ENCODE data around the gene SPECC1. TPM values are rescaled to one million over a fixed set of nuclear protein-coding genes. Genes with fewer than 3 reads are reported as not detected.

Gene SPECC1
- total and polyA plus RNA-seq, 2 of the 13 experiments (the other 11 are each of a cell fraction or from before 2014, with no cell fraction given), result 2.3 to 6.9 TPM

DNA sequence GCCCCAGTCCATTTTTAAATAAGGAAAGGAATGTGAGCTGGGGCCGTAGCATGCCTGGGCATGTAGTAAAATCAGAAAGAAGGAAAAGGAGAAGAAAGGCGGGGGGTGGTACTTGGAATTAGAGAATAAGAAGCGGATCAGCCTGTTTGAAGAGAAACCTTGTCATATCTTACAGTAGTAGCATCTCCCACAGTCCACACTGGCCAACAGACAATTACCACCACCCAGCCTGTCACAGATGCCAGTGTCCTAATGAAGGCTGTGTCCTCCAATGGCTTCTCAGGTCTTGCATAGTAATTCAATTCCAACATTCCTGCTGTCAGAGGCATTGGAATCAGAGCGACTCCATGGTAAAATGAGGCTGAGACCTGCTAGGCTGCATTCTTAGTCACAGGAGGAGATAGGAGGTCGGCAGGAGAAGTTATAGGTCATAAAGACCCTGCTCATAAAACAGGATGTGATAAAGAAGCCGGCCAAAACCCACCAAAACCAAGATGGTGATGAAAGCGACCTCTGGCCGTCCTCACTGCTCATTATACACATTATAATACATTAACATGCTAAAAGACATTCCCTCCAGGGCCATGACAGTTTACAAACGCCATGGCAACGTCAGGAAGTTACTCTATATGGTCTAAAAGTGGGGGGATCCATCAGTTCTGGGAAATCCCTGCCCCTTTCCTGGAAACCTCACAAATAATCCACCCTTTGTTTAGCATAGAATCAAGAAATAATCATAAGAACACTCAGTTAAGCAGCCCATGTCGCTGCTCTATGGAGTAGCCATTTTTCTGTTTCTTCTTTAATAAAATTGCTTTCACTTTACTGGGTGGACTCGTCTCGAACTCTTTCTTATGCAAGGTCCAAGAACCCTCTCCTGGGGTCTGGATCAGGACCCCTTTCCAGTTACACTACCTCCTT lies 22.0 kb upstream of the SPECC1 start:
- H3K36me3 ChIP-seq (replicated peaks in 1 of 2; ENCODE audit: control insufficient read depth in 1 of 2, insufficient read depth in 2 of 2, low read length in 2 of 2), result no peaks in the 10 kb centered on the region
- no peak overlapping the region; a peak in 1 of 6 replicates for H3K4me3 ChIP-seq (replicated peaks in 1 of 3; ENCODE audit: insufficient read depth in 1 of 3, low read depth in 2 of 3, low read length in 3 of 3)
- H4K20me1 ChIP-seq (ENCODE audit: insufficient read depth, low read length), result no peaks in the 10 kb centered on the region
- no peak for TF ChIP-seq RBM39 (IDR thresholded peaks at IDR 0.05; ENCODE audit: low read depth, low read length, poor library complexity, severe bottlenecking)
- TF ChIP-seq ZNF207 (IDR thresholded peaks at IDR 0.05; ENCODE audit: borderline replicate concordance), result no peak
- TF ChIP-seq ZNF180 (CRISPR knock-in tag; IDR thresholded peaks at IDR 0.05; ENCODE audit: borderline replicate concordance, low read depth), result no peak
- no peak for TF ChIP-seq SNRNP70 (IDR thresholded peaks at IDR 0.05; ENCODE audit: low read depth, low read length)
- TF ChIP-seq, protein P1, sequence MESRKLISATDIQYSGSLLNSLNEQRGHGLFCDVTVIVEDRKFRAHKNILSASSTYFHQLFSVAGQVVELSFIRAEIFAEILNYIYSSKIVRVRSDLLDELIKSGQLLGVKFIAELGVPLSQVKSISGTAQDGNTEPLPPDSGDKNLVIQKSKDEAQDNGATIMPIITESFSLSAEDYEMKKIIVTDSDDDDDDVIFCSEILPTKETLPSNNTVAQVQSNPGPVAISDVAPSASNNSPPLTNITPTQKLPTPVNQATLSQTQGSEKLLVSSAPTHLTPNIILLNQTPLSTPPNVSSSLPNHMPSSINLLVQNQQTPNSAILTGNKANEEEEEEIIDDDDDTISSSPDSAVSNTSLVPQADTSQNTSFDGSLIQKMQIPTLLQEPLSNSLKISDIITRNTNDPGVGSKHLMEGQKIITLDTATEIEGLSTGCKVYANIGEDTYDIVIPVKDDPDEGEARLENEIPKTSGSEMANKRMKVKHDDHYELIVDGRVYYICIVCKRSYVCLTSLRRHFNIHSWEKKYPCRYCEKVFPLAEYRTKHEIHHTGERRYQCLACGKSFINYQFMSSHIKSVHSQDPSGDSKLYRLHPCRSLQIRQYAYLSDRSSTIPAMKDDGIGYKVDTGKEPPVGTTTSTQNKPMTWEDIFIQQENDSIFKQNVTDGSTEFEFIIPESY (CRISPR knock-in tag; IDR thresholded peaks at IDR 0.05), result no peak
- TF ChIP-seq NR2F2 (IDR thresholded peaks at IDR 0.05; ENCODE audit: borderline replicate concordance, low read depth), result no peak
- TF ChIP-seq, protein P2, sequence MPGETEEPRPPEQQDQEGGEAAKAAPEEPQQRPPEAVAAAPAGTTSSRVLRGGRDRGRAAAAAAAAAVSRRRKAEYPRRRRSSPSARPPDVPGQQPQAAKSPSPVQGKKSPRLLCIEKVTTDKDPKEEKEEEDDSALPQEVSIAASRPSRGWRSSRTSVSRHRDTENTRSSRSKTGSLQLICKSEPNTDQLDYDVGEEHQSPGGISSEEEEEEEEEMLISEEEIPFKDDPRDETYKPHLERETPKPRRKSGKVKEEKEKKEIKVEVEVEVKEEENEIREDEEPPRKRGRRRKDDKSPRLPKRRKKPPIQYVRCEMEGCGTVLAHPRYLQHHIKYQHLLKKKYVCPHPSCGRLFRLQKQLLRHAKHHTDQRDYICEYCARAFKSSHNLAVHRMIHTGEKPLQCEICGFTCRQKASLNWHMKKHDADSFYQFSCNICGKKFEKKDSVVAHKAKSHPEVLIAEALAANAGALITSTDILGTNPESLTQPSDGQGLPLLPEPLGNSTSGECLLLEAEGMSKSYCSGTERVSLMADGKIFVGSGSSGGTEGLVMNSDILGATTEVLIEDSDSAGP (CRISPR knock-in tag; IDR thresholded peaks at IDR 0.05; ENCODE audit: borderline replicate concordance), result no peak
- CTCF ChIA-PET (ENCODE audit: low intra/inter-chr PET ratio, low total read pairs), result no interaction called here
- H3K4me2 ChIP-seq (ENCODE audit: low read depth, low read length), result peak overlapping the region; percentile 36; the same call in 1 of the 2 replicates
- intact Hi-C loops (cut with micrococcal nuclease; ENCODE audit: unreplicated experiment), result loop anchor here (2.0 kb wide), 1 partner anchor 22 kb away; the partner anchor contains the start of gene SPECC1
- no peak overlapping the region for H3K9ac ChIP-seq (ENCODE audit: insufficient read depth, low read depth, low read length)
- DNase-seq (ENCODE audit: low spot score), result no peak
- peak overlapping the region; percentile 76 for H2AFZ ChIP-seq (ENCODE audit: low read length)
- 44% methylated on average over 13 of the region's 13 CpGs for WGBS (ENCODE audit: low lambda C conversion rate)
- no TSS peak for BruUV-seq (replicated peaks)
- no peaks in the 10 kb centered on the region for H3K9me3 ChIP-seq (ENCODE audit: low read length)
- H3K27ac ChIP-seq (ENCODE audit: extremely low read length, insufficient read depth, low read length), result no peak overlapping the region
- in situ Hi-C loops (cut with HindIII; ENCODE audit: extremely low pct_ligation_motif_present, low pct_unique_long_range_greater_than_20kb), result loop anchor here (25.0 kb wide), 1 partner anchor 325 kb away; no protein-coding TSS in a partner anchor
- no peak for ATAC-seq
- POLR2A ChIA-PET, result no interaction called here
- H3K4me1 ChIP-seq (ENCODE audit: insufficient read depth, low read length), result 0 out of 2 replicates have a peak, but pooled peaks cover 13% of the 10 kb centered on the region
- FAIRE-seq, result no peak
- H3K79me2 ChIP-seq (ENCODE audit: insufficient read depth, low read length), result no peaks in the 10 kb centered on the region
- H3K27me3 ChIP-seq (ENCODE audit: control insufficient read depth in 1 of 2, insufficient read depth in 2 of 2, low read length in 2 of 2), result peaks cover 0 to 4% of the 10 kb centered on the region in 2 experiments; a peak in 1 of 5 replicates
